ENCODE measurements around the gene ADARB2. TPM values are rescaled to one million over a fixed set of nuclear protein-coding genes. Genes with fewer than 3 reads are reported as not detected.

Gene ADARB2
- total and polyA plus RNA-seq, 4 donors: 0.22 to 1.3 (median 0.55) TPM

GRCh38 chr10:1375346-1376170 is 361.8 kb downstream of the ADARB2 start:
- ATAC-seq (ENCODE audit: insufficient read depth, low FRiP score) (no peak), DNase-seq (peak in 1 of 3 donors; percentile 11)
- peaks cover 0 to 12% (median 2%) of the 10 kb centered on the region in 5 donors for H3K4me1 ChIP-seq (ENCODE audit: control insufficient read depth in 5 of 5, insufficient read depth in 5 of 5, low read length in 5 of 5)
- no peak overlapping the region for H3K4me3 ChIP-seq
- H3K9me3 ChIP-seq (ENCODE audit: control insufficient read depth in 4 of 4, insufficient read depth in 3 of 4, low read length in 3 of 4): peaks cover 0 to 3% (median 0%) of the 10 kb centered on the region in 4 donors
- H3K27me3 ChIP-seq (ENCODE audit: control insufficient read depth in 3 of 3, insufficient read depth in 3 of 3, low read length in 2 of 3): peaks cover 0 to 36% (median 34%) of the 10 kb centered on the region in 3 donors
- no peaks in the 10 kb centered on the region for H3K36me3 ChIP-seq (ENCODE audit: control insufficient read depth in 4 of 4, insufficient read depth in 4 of 4, low read length in 4 of 4)
- H3K27ac ChIP-seq (ENCODE audit: low read depth in 1 of 2, low read length in 1 of 2): no peak overlapping the region
- 86 to 89% methylated on average over 27 of the region's 27 CpGs for WGBS, 2 donors
- H3K9ac ChIP-seq (ENCODE audit: insufficient read depth in 1 of 2, low read length in 2 of 2): no peak overlapping the region
- no peak for TF ChIP-seq CTCF (IDR thresholded peaks at IDR 0.05; ENCODE audit: control extremely low read depth, extremely low read depth)

GRCh38 chr10:1374511-1375345 is 362.6 kb downstream of the ADARB2 start:
- H3K4me3 ChIP-seq: no peak overlapping the region
- H3K9ac ChIP-seq (ENCODE audit: insufficient read depth in 1 of 2, low read length in 2 of 2): no peak overlapping the region
- ATAC-seq (ENCODE audit: insufficient read depth, low FRiP score): no peak
- no peak for DNase-seq
- no peaks in the 10 kb centered on the region for H3K36me3 ChIP-seq (ENCODE audit: control insufficient read depth in 4 of 4, insufficient read depth in 4 of 4, low read length in 4 of 4)
- WGBS, 2 donors: 86 to 91% methylated on average over 37 of the region's 37 CpGs
- peaks cover 0 to 3% (median 0%) of the 10 kb centered on the region in 4 donors for H3K9me3 ChIP-seq (ENCODE audit: control insufficient read depth in 4 of 4, insufficient read depth in 3 of 4, low read length in 3 of 4)
- H3K4me1 ChIP-seq (ENCODE audit: control insufficient read depth in 5 of 5, insufficient read depth in 5 of 5, low read length in 5 of 5): peaks cover 0 to 12% (median 2%) of the 10 kb centered on the region in 5 donors
- TF ChIP-seq CTCF (IDR thresholded peaks at IDR 0.05; ENCODE audit: control extremely low read depth, extremely low read depth): no peak
- H3K27ac ChIP-seq (ENCODE audit: low read depth in 1 of 2, low read length in 1 of 2): no peak overlapping the region
- H3K27me3 ChIP-seq (ENCODE audit: control insufficient read depth in 3 of 3, insufficient read depth in 3 of 3, low read length in 2 of 3): peaks cover 0 to 32% (median 31%) of the 10 kb centered on the region in 3 donors

DNA sequence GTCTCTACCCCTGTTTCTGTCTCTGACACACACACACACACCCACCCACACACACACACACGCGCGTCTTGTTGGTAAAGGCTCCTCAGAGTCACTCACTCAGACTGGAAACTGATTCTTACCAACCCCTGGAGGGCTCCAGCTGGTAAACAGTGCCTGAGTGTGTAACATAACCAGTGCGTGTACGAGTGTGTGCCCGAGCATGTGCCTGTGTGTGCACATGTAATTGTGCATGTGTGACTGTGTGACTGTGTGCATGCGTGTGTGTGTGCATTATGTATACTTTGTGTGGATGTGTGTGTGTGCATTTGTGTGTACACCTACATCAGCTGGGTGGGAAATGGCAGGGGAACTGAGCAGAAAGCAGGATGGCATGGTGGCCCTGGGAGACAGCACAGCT is 364.0 kb downstream of the ADARB2 start:
- WGBS, 2 donors: 87 to 95% methylated on average over 7 of the region's 7 CpGs
- Histone ChIP-seq H3K27ac (ENCODE audit: low read depth in 1 of 2, low read length in 1 of 2) (no peak overlapping the region), H3K4me3 (no peak overlapping the region), H3K27me3 (ENCODE audit: control insufficient read depth in 3 of 3, insufficient read depth in 3 of 3, low read length in 2 of 3) (peaks cover 0 to 22% (median 21%) of the 10 kb centered on the region in 3 donors), H3K36me3 (ENCODE audit: control insufficient read depth in 4 of 4, insufficient read depth in 4 of 4, low read length in 4 of 4) (no peaks in the 10 kb centered on the region), H3K9ac (ENCODE audit: insufficient read depth in 1 of 2, low read length in 2 of 2) (no peak overlapping the region), H3K4me1 (ENCODE audit: control insufficient read depth in 5 of 5, insufficient read depth in 5 of 5, low read length in 5 of 5) (peaks cover 0 to 11% (median 0%) of the 10 kb centered on the region in 5 donors), H3K9me3 (ENCODE audit: control insufficient read depth in 4 of 4, insufficient read depth in 3 of 4, low read length in 3 of 4) (no peaks in the 10 kb centered on the region)
- no peak for ATAC-seq (ENCODE audit: insufficient read depth, low FRiP score)
- no peak for TF ChIP-seq CTCF (IDR thresholded peaks at IDR 0.05; ENCODE audit: control extremely low read depth, extremely low read depth)
- no peak for DNase-seq
